Myocyte (in vitro differentiated cells): ENCODE data around the gene MYPOP. TPM values are rescaled to one million over a fixed set of nuclear protein-coding genes. Genes with fewer than 3 reads are reported as not detected.

Experiments used
- DNase-seq: peaks from one replicate; pipeline ENCODE4 v3.0.0-alpha.2; 2012; ENCODE audit warnings: low read depth
- total RNA-seq: library from RNA; depleted of rRNA; stranded (reverse); fragments of >200 nt; gene quantifications from 2 replicates; pipeline ENCODE4 v1.2.3, GENCODE V29; 2014

MYPOP gene
- total RNA-seq, 1 donor from 2014 or later = 5.1 TPM

DNA sequence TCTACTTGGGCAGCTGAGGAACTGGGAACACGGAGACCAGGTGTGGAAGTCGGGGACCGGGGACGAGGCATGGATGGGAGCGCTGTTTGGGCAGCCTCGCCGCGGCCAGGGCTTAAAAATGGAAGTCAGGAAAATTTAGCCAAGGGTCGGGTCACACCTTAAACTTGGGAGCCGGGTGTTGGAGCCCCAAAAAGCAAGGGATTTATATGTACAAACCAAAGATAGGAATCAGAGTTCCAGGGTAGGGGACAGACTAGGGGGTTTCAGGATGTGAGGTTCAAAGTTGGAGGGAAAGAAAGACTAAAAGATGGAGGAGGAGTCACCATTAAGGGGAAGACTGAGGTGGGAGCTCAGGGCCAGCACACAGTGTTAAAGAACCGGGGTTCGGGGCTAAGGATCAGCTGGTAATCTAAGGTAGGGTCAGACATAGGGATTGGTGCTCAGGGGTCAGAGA, 37.8 kb downstream of the MYPOP start:
- no peak for DNase-seq

DNA sequence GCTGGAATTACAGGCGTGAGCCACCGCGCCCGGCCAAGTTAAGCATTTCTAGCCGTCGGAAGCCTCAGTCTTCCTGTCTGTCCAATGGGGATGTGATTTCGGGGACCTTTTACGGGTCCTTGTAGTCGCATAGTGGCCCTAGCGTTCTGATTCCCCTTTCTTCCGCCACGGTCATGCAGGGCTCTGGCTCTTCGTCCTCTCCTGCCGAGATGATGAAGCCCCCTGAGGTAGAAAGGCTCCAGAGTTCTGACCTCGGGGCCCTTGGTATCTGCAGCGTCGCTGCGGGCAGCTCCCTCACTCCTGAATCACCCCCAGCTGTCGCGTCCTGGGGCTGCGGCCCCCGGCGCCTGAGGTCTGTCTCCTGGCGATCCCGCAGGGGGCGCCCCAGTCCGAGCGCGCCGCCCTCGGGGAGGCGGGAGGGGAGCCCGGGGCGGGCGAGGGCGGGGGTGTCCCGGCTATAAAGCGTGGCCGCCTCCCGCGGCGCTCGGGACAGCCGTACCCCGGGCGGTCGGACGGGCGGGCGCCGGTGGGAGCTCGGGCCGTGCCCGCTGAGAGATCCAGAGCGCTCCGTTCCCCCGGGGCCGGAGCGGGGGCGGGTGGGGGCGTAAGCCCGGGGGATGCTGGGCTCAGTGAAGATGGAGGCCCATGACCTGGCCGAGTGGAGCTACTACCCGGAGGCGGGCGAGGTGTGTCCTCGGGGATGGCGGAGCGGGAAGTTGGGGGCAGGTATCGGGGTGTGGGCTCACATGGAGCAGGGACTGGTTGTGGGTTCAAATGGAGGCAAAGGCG, 38.4 kb downstream of the MYPOP start, which contains the start of gene FOXA3:
FOXA3 (plus strand) TSS at position 487 of the 789 bp plus-strand sequence; CDS start at position 618, 131 bp downstream.
- DNase-seq = peak; percentile 54

- DNase-seq = no peak
Observed at GRCh38 chr19:45863335-45863839, 39.0 kb downstream of the MYPOP start.

DNA sequence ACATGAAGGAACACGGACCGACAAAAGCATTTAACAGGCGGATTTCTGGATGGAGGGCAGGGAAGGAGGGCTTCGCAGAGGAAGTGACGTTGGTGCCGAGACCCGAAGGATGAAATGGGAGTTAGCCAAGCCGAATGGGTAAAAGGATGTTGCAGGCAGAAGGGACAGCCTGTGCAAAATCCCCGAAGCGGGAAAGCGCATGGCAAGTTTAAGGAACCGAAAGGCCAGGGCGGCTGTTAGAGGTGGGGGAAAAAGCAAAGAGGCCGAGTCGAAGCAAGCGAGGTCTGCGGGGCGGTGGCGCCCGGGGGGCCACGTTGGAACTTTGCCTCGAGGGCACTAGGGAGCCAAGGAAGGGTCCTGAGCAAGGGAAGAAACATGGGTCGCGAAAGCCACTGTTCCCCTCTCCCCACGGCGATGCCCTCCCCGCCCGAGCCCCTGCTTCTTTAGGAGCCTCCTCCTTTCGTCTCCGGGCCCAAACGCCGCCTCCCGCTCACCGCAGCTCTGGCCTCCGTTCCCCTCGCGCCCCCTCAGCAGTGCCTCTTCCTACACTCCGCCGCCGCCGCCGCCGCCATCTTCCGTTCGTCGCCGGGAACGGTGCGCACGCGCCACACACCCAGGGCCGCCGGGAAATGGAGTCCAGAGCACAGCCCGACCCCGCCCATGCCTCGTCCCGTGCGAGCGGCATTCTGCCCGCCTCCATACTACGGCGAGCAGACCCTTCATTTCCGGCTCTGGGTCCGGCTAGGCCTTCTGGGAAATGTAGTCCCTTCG, 39.7 kb downstream of the MYPOP start, which contains the start of gene SYMPK:
SYMPK (minus strand) TSS at position 584 of the 771 bp plus-strand sequence. CDS start 8,652 bp downstream, outside the sequence.
- peak; percentile 99 for DNase-seq

DNA sequence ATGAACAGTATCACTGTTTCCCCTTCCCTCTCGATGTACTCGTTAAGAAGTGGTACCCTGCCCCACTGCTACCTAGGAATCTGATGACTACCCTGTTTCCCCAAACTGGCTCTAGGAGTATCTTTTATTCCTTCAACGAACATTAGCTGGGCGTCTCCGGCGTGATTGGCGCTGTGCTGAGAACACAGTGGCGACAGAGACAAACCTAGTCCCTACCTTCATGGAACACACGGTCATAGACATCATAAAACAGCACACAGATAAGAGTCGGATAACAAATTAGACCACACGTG, 40.2 kb downstream of the MYPOP start:
- no peak for DNase-seq

- no peak for DNase-seq
Observed at GRCh38 chr19:45860359-45861259, 41.8 kb downstream of the MYPOP start.

DNA sequence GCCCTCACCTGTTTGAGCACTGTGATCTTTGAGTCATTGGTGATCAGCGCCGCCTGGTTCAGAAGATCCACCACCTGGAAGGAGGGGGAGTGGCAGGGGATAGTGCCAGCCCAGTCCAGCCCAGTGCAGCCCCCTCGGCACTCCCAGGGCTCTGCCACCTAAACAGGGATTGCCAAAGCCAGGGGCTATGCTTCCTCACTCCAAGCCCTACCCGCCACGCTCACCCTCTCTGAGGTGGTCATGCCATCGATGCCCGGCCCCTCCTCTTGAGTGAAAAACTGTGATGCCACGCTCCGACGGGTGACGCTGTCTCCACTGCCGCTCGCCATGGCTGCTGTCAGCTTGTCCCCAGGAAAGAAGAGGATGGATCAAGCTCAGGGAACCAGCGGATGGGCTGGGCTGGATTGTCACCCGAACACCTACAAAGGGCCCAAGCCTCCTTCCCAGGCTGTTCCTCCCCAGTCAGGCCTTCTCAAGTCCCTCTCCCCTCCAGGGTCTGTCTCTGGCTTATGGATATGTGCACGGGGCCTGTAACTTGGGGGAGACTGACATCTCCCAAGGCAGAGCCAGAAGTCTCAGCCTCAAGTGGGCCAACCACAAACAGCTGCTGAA, 48.1 kb downstream of the MYPOP start:
- no peak for DNase-seq

- DNase-seq = no peak
Observed at GRCh38 chr19:45852983-45853382, 49.4 kb downstream of the MYPOP start.

GRCh38 chr19:45852145-45852750, 50.2 kb downstream of the MYPOP start:
- no peak for DNase-seq

DNA sequence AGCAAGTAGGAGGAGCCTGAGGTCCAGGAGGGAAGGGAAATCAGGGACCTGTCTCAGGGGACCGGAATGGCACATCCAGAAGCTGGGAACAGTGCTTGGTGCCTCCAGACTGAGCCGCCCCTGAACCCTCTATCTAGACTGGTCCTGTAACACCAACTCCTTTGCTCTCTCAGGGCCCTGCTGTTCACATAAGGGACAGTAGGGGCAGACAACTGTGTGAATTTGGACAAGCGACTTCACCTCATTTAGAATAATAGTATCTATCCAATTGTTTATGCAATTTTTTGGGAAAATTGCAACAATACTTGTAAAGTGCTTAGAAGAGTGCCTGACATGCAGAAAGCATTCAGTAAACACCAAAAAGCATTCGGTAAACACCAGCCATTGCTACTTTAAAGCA, 53.5 kb downstream of the MYPOP start:
- no peak for DNase-seq

GRCh38 chr19:45847663-45848062, 54.8 kb downstream of the MYPOP start:
- no peak for DNase-seq

- no peak for DNase-seq
Observed at GRCh38 chr19:45842198-45842597, 60.2 kb downstream of the MYPOP start.

Other genes with a start within 250 kb of the MYPOP start
- 0.37 TPM in 1 of 2 replicates, not detected in the other for gene GIPR, start 234.4 kb downstream of the MYPOP start, total RNA-seq
- 132 and 143 TPM in 2 replicates for gene SNRPD2, start 210.7 kb downstream of the MYPOP start, total RNA-seq
- 11.2 and 16.6 TPM in 2 replicates for gene QPCTL, start 209.9 kb downstream of the MYPOP start, total RNA-seq
- 9.0 TPM in 2 replicates for gene FBXO46, start 171.7 kb downstream of the MYPOP start, total RNA-seq
- not detected in 2 replicates for gene MEIOSIN, start 169.2 kb downstream of the MYPOP start, total RNA-seq
- 13.0 and 17.6 TPM in 2 replicates for gene SIX5, start 133.4 kb downstream of the MYPOP start, total RNA-seq
- 907 and 1,143 TPM in 2 replicates for gene DMPK, start 120.1 kb downstream of the MYPOP start, total RNA-seq
- 60.2 and 62.3 TPM in 2 replicates for gene DMWD, start 109.8 kb downstream of the MYPOP start, total RNA-seq
- 0.11 TPM in 1 of 2 replicates, not detected in the other for gene RSPH6A, start 87.3 kb downstream of the MYPOP start, total RNA-seq
- gene SYMPK, start 39.5 kb downstream of the MYPOP start, total RNA-seq = 39.8 and 40.5 TPM in 2 replicates
- gene FOXA3, start 38.3 kb downstream of the MYPOP start, total RNA-seq = not detected in 2 replicates
- gene IRF2BP1, start 16.5 kb downstream of the MYPOP start, total RNA-seq = 45.1 and 52.6 TPM in 2 replicates
- gene NANOS2, start 12.2 kb upstream of the MYPOP start, total RNA-seq = not detected in 2 replicates
- gene NOVA2, start 71.3 kb upstream of the MYPOP start, total RNA-seq = not detected in 2 replicates
- 7.0 and 10.9 TPM in 2 replicates for gene CCDC61, start 92.9 kb upstream of the MYPOP start, total RNA-seq
- gene PGLYRP1, start 120.4 kb upstream of the MYPOP start, total RNA-seq = not detected in 2 replicates
- 0.10 and 0.91 TPM in 2 replicates for gene IGFL4, start 138.4 kb upstream of the MYPOP start, total RNA-seq
- not detected in 2 replicates for gene IGFL3, start 222.1 kb upstream of the MYPOP start, total RNA-seq
- gene IGFL2, start 245.6 kb upstream of the MYPOP start, total RNA-seq = not detected in 2 replicates